Calu3 (cell line): ENCODE measurements around the gene SDE2. TPM values are rescaled to one million over a fixed set of nuclear protein-coding genes. Genes with fewer than 3 reads are reported as not detected.
"Not testable (repeated sequence)": the region's sequence is repeated elsewhere in the genome, so short reads cannot be mapped to it uniquely, and the experiment has no call there.

Source experiments
- BruUV-seq: library from RNA; stranded (reverse); fragments of 400-500 nt; replicated peaks from 2 replicates; lab custom pipeline; 2021; lab: Mats Ljungman, UMichigan
- CTCF ChIA-PET: fragments of 300-600 bp; sonication (Branson Sonifier 250); formaldehyde crosslinking; loops from one replicate; lab custom pipeline; 2022; ENCODE audit warnings: antibody characterized with exemption; lab: Charles Lee
- DNase-seq: peaks from one replicate; pipeline ENCODE4 v3.0.0; 2022
- H3K27ac Mint-ChIP-seq: one replicate; pipeline ENCODE4 v1.8.0; 2022; ENCODE audit warnings: mixed read lengths; ENCODE audit not compliant: unreplicated experiment
- H3K27me3 Mint-ChIP-seq: one replicate; pipeline ENCODE4 v1.8.0; 2022; ENCODE audit warnings: mixed read lengths; ENCODE audit not compliant: unreplicated experiment
- H3K36me3 Mint-ChIP-seq: one replicate; pipeline ENCODE4 v1.8.0; 2022; ENCODE audit warnings: mild to moderate bottlenecking, moderate library complexity, mixed read lengths; ENCODE audit not compliant: insufficient read depth, unreplicated experiment
- H3K4me1 Mint-ChIP-seq: one replicate; pipeline ENCODE4 v1.8.0; 2022; ENCODE audit warnings: mild to moderate bottlenecking, low read depth, mixed read lengths; ENCODE audit not compliant: unreplicated experiment
- H3K4me3 Mint-ChIP-seq: one replicate; pipeline ENCODE4 v1.8.0; 2022; ENCODE audit warnings: mild to moderate bottlenecking, low read depth, moderate library complexity, mixed read lengths; ENCODE audit not compliant: unreplicated experiment
- H3K9me3 Mint-ChIP-seq: one replicate; pipeline ENCODE4 v1.8.0; 2022; ENCODE audit warnings: low read depth, mixed read lengths; ENCODE audit not compliant: unreplicated experiment
- CTCF ChIP-seq: fragments of 200-600 bp; IDR thresholded peaks from one replicate; pipeline ENCODE4 v1.8.0; 2022; ENCODE audit warnings: antibody characterized with exemption; ENCODE audit not compliant: unreplicated experiment
- intact Hi-C: fragments of 100-400 bp; cut with micrococcal nuclease; formaldehyde crosslinking; loops from one replicate; pipeline ENCODE4 v1.10.0; 2022; ENCODE audit not compliant: unreplicated experiment
- total RNA-seq: library from RNA; stranded (reverse); gene quantifications from 2 replicates; pipeline ENCODE4 v1.2.3, GENCODE V29; 2022

Gene SDE2
- total RNA-seq, 1 experiment from 2014 or later = 26.2 TPM

GRCh38 chr1:225974454-225974853, 24.7 kb downstream of the SDE2 start:
- intact Hi-C loops = loop anchor here (10.0 kb wide), 1 partner anchor 200 kb away; the partner anchor contains the start of gene SRP9
- CTCF ChIA-PET = interaction anchor here (0.6 to 1.3 kb wide), 2 partner anchors 416 to 500 kb away, joined by 3 to 4 read pairs; no protein-coding TSS in a partner anchor
- peaks cover 18% of the 10 kb centered on the region for H3K36me3 Mint-ChIP-seq
- BruUV-seq = no TSS peak
- no peak overlapping the region for H3K27ac Mint-ChIP-seq
- H3K27me3 Mint-ChIP-seq = no peaks in the 10 kb centered on the region
- no peak for TF ChIP-seq CTCF
- DNase-seq = no peak
- H3K4me1 Mint-ChIP-seq = no peaks in the 10 kb centered on the region
- H3K4me3 Mint-ChIP-seq = no peak overlapping the region
- no peaks in the 10 kb centered on the region for H3K9me3 Mint-ChIP-seq

DNA sequence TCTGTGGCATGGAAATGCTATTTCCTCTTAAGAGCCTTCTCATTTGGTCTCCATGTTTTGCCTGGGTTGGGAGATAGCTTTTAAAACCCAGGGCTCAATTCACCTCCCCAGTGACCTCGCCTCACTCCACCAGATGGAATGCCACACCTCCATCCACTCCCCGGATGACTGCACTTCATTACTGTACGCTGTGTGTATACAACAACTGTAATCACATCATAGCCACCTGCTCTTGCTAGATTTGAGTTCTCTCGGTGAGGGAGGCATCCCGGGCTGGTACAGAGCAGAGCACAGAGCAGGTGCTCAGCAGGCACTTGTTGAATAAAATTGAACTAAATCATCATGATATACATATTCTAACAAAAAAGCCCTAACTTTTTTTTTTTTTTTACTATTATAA, 26.0 kb downstream of the SDE2 start:
- H3K36me3 Mint-ChIP-seq = peaks cover 17% of the 10 kb centered on the region
- no peaks in the 10 kb centered on the region for H3K9me3 Mint-ChIP-seq
- no peaks in the 10 kb centered on the region for H3K27me3 Mint-ChIP-seq
- BruUV-seq = no TSS peak
- DNase-seq = no peak
- no peaks in the 10 kb centered on the region for H3K4me1 Mint-ChIP-seq
- no peak for TF ChIP-seq CTCF
- no peak overlapping the region for H3K27ac Mint-ChIP-seq
- no peak overlapping the region for H3K4me3 Mint-ChIP-seq
- CTCF ChIA-PET = no interaction called here
- intact Hi-C loops = loop anchor here (10.0 kb wide), 1 partner anchor 198 kb away; the partner anchor contains the start of gene SRP9

DNA sequence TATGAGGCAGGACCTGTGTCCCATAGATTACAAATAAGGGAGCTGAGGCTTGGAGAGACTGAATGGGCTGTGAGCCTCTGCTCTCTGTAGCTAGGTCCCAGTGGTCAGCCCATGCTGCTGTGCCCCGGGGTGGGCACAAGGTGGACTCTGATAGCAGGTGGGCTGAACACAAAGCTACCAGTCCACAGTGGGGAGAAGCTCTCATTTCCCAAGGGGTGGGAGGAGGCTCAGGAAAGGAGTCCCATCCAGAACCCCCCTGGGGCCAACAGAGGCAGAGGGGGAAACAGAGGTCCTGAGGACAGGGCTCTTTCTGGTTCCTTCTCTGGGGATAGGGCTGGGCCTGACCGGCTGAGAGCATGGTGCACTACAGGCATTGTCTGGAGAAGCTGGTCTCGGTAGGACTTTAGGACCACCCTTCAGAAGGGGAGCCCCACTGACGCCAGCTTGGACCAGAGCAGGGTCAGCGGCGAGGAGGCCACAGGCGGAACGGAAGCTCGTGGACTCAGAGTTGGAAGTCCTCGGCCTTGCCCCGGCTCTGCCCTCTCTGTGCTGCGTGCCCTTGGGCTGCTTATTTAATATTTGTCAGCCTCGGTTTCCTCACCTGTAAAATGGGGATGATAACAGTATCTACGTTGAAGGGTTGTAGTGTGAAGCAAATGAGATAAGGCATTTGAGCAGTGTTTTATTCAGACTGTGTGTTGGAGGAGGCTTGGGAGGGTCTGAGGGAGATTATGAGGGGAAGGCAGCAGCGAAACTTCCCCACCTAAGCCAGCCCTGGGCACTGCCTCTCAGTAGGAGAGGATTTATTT, 26.6 kb downstream of the SDE2 start:
- BruUV-seq = no TSS peak
- Mint-ChIP-seq H3K27ac (no peak overlapping the region), H3K4me3 (no peak overlapping the region), H3K36me3 (peaks cover 15% of the 10 kb centered on the region), H3K27me3 (no peaks in the 10 kb centered on the region), H3K4me1 (no peaks in the 10 kb centered on the region), H3K9me3 (no peaks in the 10 kb centered on the region)
- CTCF ChIA-PET = no interaction called here
- no peak for TF ChIP-seq CTCF
- no peak for DNase-seq
- intact Hi-C loops = loop anchor here (10.0 kb wide), 1 partner anchor 198 kb away; the partner anchor contains the start of gene SRP9

DNA sequence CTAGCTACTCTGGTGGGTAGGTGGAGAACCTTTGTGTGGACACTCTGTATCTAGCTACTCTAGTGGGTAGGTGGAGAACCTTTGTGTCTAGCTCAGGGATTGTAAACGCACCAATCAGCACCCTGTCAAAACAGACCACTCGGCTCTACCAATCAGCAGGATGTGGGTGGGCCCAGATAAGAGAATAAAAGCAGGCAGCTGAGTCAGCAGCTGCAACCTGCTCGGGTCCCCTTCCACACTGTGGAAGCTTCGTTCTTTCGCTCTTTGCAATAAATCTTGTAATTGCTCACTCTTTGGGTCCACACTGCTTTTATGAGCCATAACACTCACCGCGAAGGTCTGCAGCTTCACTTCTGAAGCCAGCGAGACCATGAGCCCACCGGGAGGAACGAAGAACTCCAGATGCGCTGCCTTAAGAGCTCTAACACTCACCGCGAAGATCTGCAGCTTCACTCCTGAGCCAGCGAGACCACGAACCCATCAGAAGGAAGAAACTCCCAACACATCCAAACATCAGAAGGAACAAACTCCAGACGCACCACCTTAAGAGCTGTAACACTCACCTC, 28.5 kb downstream of the SDE2 start:
- not testable (repeated sequence) for H3K27ac Mint-ChIP-seq, DNase-seq, BruUV-seq, H3K27me3 Mint-ChIP-seq, H3K4me3 Mint-ChIP-seq, H3K4me1 Mint-ChIP-seq, H3K36me3 Mint-ChIP-seq, H3K9me3 Mint-ChIP-seq
- CTCF ChIA-PET = interaction anchor here (0.8 kb wide), 1 partner anchor 510 kb away, joined by 3 read pairs; no protein-coding TSS in a partner anchor
- intact Hi-C loops = loop anchor here (10.0 kb wide), 1 partner anchor 196 kb away; the partner anchor contains the start of gene SRP9

DNA sequence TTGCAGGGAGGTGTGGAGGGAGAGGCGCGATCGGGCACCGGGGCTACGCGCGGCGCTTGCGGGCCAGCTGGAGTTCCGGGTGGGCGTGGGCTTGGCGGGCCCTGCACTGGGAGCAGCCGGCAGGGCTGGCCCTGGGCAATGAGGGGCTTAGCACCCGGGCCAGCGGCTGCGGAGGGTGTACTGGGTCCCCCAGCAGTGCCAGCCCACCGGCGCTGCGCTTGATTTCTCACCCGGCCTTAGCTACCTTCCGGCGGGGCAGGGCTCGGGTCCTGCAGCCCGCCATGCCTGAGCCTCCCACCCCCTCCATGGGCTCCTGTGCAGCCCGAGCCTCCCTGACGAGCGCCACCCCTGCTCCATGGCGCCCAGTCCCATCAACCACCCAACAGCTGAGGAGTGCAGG, 29.4 kb downstream of the SDE2 start:
- H3K4me3 Mint-ChIP-seq, H3K27ac Mint-ChIP-seq, BruUV-seq, H3K36me3 Mint-ChIP-seq, H3K4me1 Mint-ChIP-seq, DNase-seq, H3K9me3 Mint-ChIP-seq, H3K27me3 Mint-ChIP-seq: not testable (repeated sequence)
- CTCF ChIA-PET = interaction anchor here (0.8 kb wide), 1 partner anchor 509 kb away, joined by 3 read pairs; no protein-coding TSS in a partner anchor
- intact Hi-C loops = loop anchor here (10.0 kb wide), 1 partner anchor 195 kb away; the partner anchor contains the start of gene SRP9
